Stomach (tissue), 4 donors: ENCODE measurements around the gene PLEKHG4B.

Source experiments
- CTCF ChIP-seq, 7 experiments: fragments of 450-650 bp in 4 of 7; fragments of 200-600 bp in 3 of 7; sonication (generic) in 3 of 7; IDR thresholded peaks; one replicate each; pipeline ENCODE4 v1.5.1; 2016 to 2019; ENCODE audit warnings: antibody characterized with exemption in 7 of 7, control low read depth in 2 of 7, mild to moderate bottlenecking in 1 of 7
- EP300 ChIP-seq: sonication (generic); formaldehyde crosslinking; IDR thresholded peaks from one replicate; pipeline ENCODE4 v1.6.1; 2017; ENCODE audit warnings: antibody characterized with exemption
- POLR2A ChIP-seq, 4 donors: fragments of 450-650 bp; IDR thresholded peaks; one replicate each; pipeline ENCODE4 v1.6.1; 2016; ENCODE audit warnings: antibody characterized with exemption in 4 of 4, control low read depth in 2 of 4, mild to moderate bottlenecking in 1 of 4, moderate library complexity in 1 of 4

- TF ChIP-seq CTCF (IDR thresholded peaks at IDR 0.05) (no peak), POLR2A (IDR thresholded peaks at IDR 0.05) (no peak), EP300 (no peak)
These were observed 89.6 kb downstream of the PLEKHG4B start for GRCh38 chr5:181566-181965.
